SK-N-SH (cell line): ENCODE data around the gene AKT1S1. TPM values are rescaled to one million over a fixed set of nuclear protein-coding genes. Genes with fewer than 3 reads are reported as not detected.

Source experiments
- CTCF ChIA-PET: fragments of 300-600, 350-600 bp; formaldehyde crosslinking; extraction: SDS; loops from one replicate; lab custom pipeline; 2021; lab: Yijun Ruan, JAX
- POLR2A ChIA-PET: fragments of 350-600 bp; sonication (Branson Sonifier 250); formaldehyde crosslinking; extraction: SDS; loops from one replicate; lab custom pipeline; 2020; ENCODE audit warnings: antibody characterized with exemption, inconsistent platforms; lab: Yijun Ruan, JAX
- DNase-seq: peaks from one replicate; pipeline ENCODE4 v3.0.0; 2012
- H2AFZ ChIP-seq: fragments of 200-600 bp; sonication (generic); 2 replicates; pipeline ENCODE4 v1.8.1; 2016; ENCODE audit warnings: antibody characterized with exemption, mild to moderate bottlenecking, low read depth
- H3F3A ChIP-seq: fragments of 200-600 bp; sonication (generic); replicated peaks from 2 replicates; pipeline ENCODE3; 2016; ENCODE audit warnings: antibody characterized with exemption, mild to moderate bottlenecking; ENCODE audit not compliant: insufficient read depth
- H3K27ac ChIP-seq, 2 experiments: fragments of 200-500 bp in 1 of 2; fragments of 200-600 bp in 1 of 2; sonication (Bioruptor generic) in 1 of 2; sonication (generic), shearing (Covaris generic) in 1 of 2; 2 replicates each; pipeline versions ENCODE4 v1.5.1 to v1.6.1; 2014 to 2016; ENCODE audit warnings: low read depth in 2 of 2, inconsistent platforms in 1 of 2, low read length in 1 of 2, mild to moderate bottlenecking in 1 of 2, mixed read lengths in 1 of 2
- H3K27me3 ChIP-seq: fragments of 200-600 bp; sonication (generic), shearing (Covaris generic); 2 replicates; pipeline ENCODE4 v1.6.1; 2016; ENCODE audit warnings: mixed run types; ENCODE audit not compliant: insufficient read depth
- H3K36me3 ChIP-seq, 2 experiments: fragments of 200-500 bp in 1 of 2; fragments of 200-600 bp in 1 of 2; sonication (Bioruptor generic) in 1 of 2; sonication (generic) in 1 of 2; replicated peaks in 1 of 2; 2 replicates each; pipeline versions ENCODE3 to v1.5.1; 2014 to 2016; ENCODE audit warnings: low read length in 1 of 2, mild to moderate bottlenecking in 1 of 2; ENCODE audit not compliant: insufficient read depth in 2 of 2, control insufficient read depth in 1 of 2
- H3K4me1 ChIP-seq, 2 experiments: fragments of 200-500 bp in 1 of 2; fragments of 200-600 bp in 1 of 2; sonication (Bioruptor generic) in 1 of 2; sonication (generic), shearing (Covaris generic) in 1 of 2; 2 replicates each; pipeline versions ENCODE4 v1.5.1 to v1.6.1; 2014 to 2016; ENCODE audit warnings: low read depth in 1 of 2, low read length in 1 of 2, mixed run types in 1 of 2; ENCODE audit not compliant: insufficient read depth in 2 of 2, control insufficient read depth in 1 of 2
- H3K4me2 ChIP-seq: fragments of 200-600 bp; sonication (generic), shearing (Covaris generic); 2 replicates; pipeline ENCODE4 v1.6.1; 2017; ENCODE audit warnings: mixed run types
- H3K4me3 ChIP-seq, 2 experiments: fragments of 200-500 bp in 1 of 2; fragments of 200-600 bp in 1 of 2; sonication (Bioruptor generic) in 1 of 2; sonication (generic), shearing (Covaris generic) in 1 of 2; 2 replicates each; pipeline versions ENCODE4 v1.5.1 to v1.8.1; 2014 to 2016; ENCODE audit warnings: low read depth in 2 of 2, inconsistent platforms in 1 of 2, low read length in 1 of 2, mild to moderate bottlenecking in 1 of 2, mixed read lengths in 1 of 2, moderate library complexity in 1 of 2
- H3K79me2 ChIP-seq: fragments of 200-600 bp; sonication (generic); 2 replicates; pipeline ENCODE4 v1.8.1; 2017; ENCODE audit warnings: mild to moderate bottlenecking; ENCODE audit not compliant: insufficient read depth
- H3K9ac ChIP-seq: fragments of 200-600 bp; sonication (generic); 2 replicates; pipeline ENCODE4 v1.6.1; 2017; ENCODE audit warnings: mixed run types
- H3K9me2 ChIP-seq: fragments of 200-600 bp; sonication (generic); 2 replicates; pipeline ENCODE4 v1.6.1; 2017; ENCODE audit warnings: mixed run types
- H3K9me3 ChIP-seq: fragments of 200-600 bp; sonication (generic); 2 replicates; pipeline ENCODE4 v1.6.1; 2017; ENCODE audit warnings: mixed run types, mild to moderate bottlenecking, moderate library complexity
- H4K20me1 ChIP-seq: fragments of 200-600 bp; sonication (generic); 2 replicates; pipeline ENCODE4 v1.6.1; 2017; ENCODE audit warnings: mild to moderate bottlenecking, mixed run types; ENCODE audit not compliant: insufficient read depth
- FOXM1 ChIP-seq: IDR thresholded peaks from 2 replicates; pipeline ENCODE4 v1.4.0; 2012; ENCODE audit warnings: low read depth, mild to moderate bottlenecking
- GATA2 ChIP-seq: sonication (generic); formaldehyde crosslinking; IDR thresholded peaks from 2 replicates; pipeline ENCODE4 v1.5.0; 2020; ENCODE audit warnings: mild to moderate bottlenecking, missing genetic modification reagents
- MXI1 ChIP-seq: IDR thresholded peaks from 2 replicates; pipeline ENCODE4 v1.6.1; 2012; ENCODE audit warnings: mild to moderate bottlenecking, low read depth, low read length, improper control_type of control experiment
- RAD21 ChIP-seq: IDR thresholded peaks from 2 replicates; pipeline ENCODE4 v1.6.1; 2012; ENCODE audit warnings: mild to moderate bottlenecking, low read length
- TAF1 ChIP-seq: IDR thresholded peaks from 2 replicates; pipeline ENCODE4 v1.6.1; 2012; ENCODE audit warnings: low read depth, mild to moderate bottlenecking, low read length, moderate library complexity, borderline replicate concordance
- YY1 ChIP-seq: IDR thresholded peaks from 2 replicates; pipeline ENCODE4 v1.4.0; 2012; ENCODE audit warnings: low read depth, mild to moderate bottlenecking
- WGBS: methylation state at CpG from one replicate; pipeline ENCODE4 v1.1.6; 2017; ENCODE audit warnings: low lambda C conversion rate; 5-methylcytosine and 5-hydroxymethylcytosine counted together
- polyA plus RNA-seq, 3 experiments: library from polyadenylated mRNA; depleted of rRNA; stranded (reverse); fragments of >200 nt; gene quantifications; 2 replicates each; pipeline ENCODE4 v1.2.3, GENCODE V29; 2012
- TF ChIP-seq, protein P1 (sequence below): IDR thresholded peaks from 2 replicates; pipeline ENCODE4 v1.4.0; 2012; ENCODE audit warnings: low read depth
- TF ChIP-seq, protein P2 (sequence below): fragments of 150-350 bp; IDR thresholded peaks from 2 replicates; pipeline ENCODE4 v1.6.1; 2017; ENCODE audit warnings: antibody characterized with exemption, low read length, low read depth, borderline replicate concordance

AKT1S1 gene
- polyA plus RNA-seq, 1 of the 3 experiments (the other 2 are of a cell fraction) = 63.7 TPM

DNA sequence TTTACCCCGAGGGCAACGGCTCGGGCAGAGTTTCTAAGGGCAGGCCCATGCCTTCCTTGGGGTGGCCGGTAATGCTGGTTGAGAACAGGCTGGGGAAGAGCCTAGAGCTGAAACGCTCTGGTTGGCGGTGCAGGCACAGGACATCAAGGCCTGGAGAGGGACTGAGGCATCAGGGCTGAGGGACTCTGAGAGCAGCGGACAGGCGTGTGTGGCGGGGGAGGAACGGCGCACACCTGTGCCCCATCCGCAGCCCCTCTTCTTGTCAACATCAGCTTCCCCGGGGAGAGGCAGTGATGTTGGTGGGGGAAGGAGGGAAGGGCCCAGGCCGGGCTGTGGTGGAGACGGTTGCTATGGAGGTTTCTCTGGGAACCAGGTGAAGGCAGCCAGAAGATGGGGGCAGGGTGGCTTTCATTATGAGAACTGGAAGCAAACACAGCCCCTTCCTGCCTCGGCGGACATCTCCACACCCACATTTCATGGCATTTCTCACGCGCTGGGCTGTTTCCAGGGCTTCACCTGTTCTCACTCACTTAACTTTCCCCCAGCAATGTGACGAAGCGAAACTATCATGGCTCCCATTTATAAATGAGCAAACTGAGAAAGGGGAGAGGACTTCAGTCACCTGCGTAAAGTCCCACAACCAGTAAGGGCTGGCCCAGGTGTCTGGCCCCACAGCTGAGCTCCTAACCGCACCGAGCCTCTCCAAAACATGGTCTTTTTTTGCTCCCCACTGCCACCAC lies 43.6 kb upstream of the AKT1S1 start:
- TF ChIP-seq TAF1 (no peak), YY1 (no peak), GATA2 (CRISPR knock-in tag) (no peak), MXI1 (no peak), RAD21 (no peak)
- TF ChIP-seq, protein P1, sequence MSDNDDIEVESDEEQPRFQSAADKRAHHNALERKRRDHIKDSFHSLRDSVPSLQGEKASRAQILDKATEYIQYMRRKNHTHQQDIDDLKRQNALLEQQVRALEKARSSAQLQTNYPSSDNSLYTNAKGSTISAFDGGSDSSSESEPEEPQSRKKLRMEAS = no peak
- no peak for DNase-seq
- no peaks in the 10 kb centered on the region for H3K27me3 ChIP-seq
- H3K9me3 ChIP-seq = no peaks in the 10 kb centered on the region
- H3K79me2 ChIP-seq = peaks cover 90% of the 10 kb centered on the region
- ChIA-PET CTCF (interaction anchor here (1.1 kb wide), 1 partner anchor 30 kb away, joined by 4 read pairs; no protein-coding TSS in a partner anchor), POLR2A (no interaction called here)
- no peak overlapping the region for H3K4me3 ChIP-seq
- H3K4me1 ChIP-seq = no peaks in the 10 kb centered on the region; a peak in 1 of 4 replicates
- H2AFZ ChIP-seq = no peak overlapping the region
- no peaks in the 10 kb centered on the region for H3K9me2 ChIP-seq
- H4K20me1 ChIP-seq = peaks cover 48% of the 10 kb centered on the region; the same call in 1 of the 2 replicates
- H3K4me2 ChIP-seq = no peak overlapping the region
- WGBS = 95% methylated on average over 24 of the region's 24 CpGs
- no peaks in the 10 kb centered on the region for H3F3A ChIP-seq
- no peak overlapping the region for H3K9ac ChIP-seq
- H3K36me3 ChIP-seq = peaks cover 6 to 30% of the 10 kb centered on the region in 2 experiments
- no peak overlapping the region for H3K27ac ChIP-seq

DNA sequence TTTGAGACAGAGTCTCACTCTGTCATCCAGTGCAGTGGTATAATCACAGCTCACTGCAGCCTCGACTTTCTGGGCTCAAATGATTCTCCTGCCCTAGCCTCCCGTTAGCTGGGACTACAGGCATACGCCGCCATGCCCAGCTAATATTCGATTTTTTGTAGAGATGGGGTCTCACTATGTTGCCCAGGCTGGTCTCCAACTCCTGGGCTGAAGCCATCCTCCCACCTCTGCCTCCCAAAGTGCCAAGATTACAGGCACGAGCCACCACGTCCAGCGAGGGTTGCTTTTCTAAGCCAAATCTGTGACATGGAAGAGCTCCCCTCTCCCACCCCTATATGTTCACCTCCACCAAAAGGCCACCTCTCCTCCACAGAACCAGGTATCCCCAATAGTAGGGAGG lies 40.9 kb upstream of the AKT1S1 start:
- CTCF ChIA-PET = interaction anchor here (1.0 to 1.3 kb wide), 2 partner anchors 20 to 28 kb away, joined by 4 read pairs; no protein-coding TSS in a partner anchor

More for the DNA sequence above, 40.9 kb upstream of the AKT1S1 start:
- peaks cover 10 to 28% of the 10 kb centered on the region in 2 experiments for H3K36me3 ChIP-seq
- H2AFZ ChIP-seq = no peak overlapping the region
- peaks cover 79% of the 10 kb centered on the region for H3K79me2 ChIP-seq
- no peaks in the 10 kb centered on the region for H3K27me3 ChIP-seq
- no peaks in the 10 kb centered on the region for H3K9me3 ChIP-seq
- TF ChIP-seq FOXM1 (no peak), YY1 (no peak)
- TF ChIP-seq, protein P2, sequence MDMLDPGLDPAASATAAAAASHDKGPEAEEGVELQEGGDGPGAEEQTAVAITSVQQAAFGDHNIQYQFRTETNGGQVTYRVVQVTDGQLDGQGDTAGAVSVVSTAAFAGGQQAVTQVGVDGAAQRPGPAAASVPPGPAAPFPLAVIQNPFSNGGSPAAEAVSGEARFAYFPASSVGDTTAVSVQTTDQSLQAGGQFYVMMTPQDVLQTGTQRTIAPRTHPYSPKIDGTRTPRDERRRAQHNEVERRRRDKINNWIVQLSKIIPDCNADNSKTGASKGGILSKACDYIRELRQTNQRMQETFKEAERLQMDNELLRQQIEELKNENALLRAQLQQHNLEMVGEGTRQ = no peak
- no peaks in the 10 kb centered on the region for H3K9me2 ChIP-seq
- peaks cover 51% of the 10 kb centered on the region; the same call in 1 of the 2 replicates for H4K20me1 ChIP-seq
- H3K9ac ChIP-seq = no peak overlapping the region
- H3K4me1 ChIP-seq = no peaks in the 10 kb centered on the region
- H3F3A ChIP-seq = no peaks in the 10 kb centered on the region
- POLR2A ChIA-PET = no interaction called here
- DNase-seq = no peak
- H3K4me2 ChIP-seq = no peak overlapping the region
- H3K4me3 ChIP-seq = no peak overlapping the region
- WGBS = 95% methylated on average over 8 of the region's 8 CpGs
- H3K27ac ChIP-seq = no peak overlapping the region
